Uterus (tissue), 4 donors: ENCODE results near the gene RNF217. TPM values are rescaled to one million over a fixed set of nuclear protein-coding genes. Genes with fewer than 3 reads are reported as not detected.
"Not testable (repeated sequence)": the region's sequence is repeated elsewhere in the genome, so short reads cannot be mapped to it uniquely, and the experiment has no call there.

ENCODE experiments used
- DNase-seq, 2 donors: peaks; one replicate each; pipeline ENCODE4 v3.0.0-alpha.2; 2019 to 2020
- H3K27ac ChIP-seq, 2 donors: fragments of 200-600 bp; sonication (generic); 1 replicate in 1 of 2; 2 replicates in 1 of 2; pipeline ENCODE4 v1.5.1; 2016 to 2018
- H3K27me3 ChIP-seq, 2 donors: fragments of 200-600 bp; sonication (generic); one replicate each; pipeline ENCODE4 v1.5.1; 2018 to 2019; ENCODE audit warnings: control low read depth in 1 of 2
- H3K36me3 ChIP-seq, 2 donors: fragments of 200-600 bp; sonication (generic); one replicate each; pipeline ENCODE4 v1.5.1; 2019; ENCODE audit warnings: control low read depth in 1 of 2
- H3K4me1 ChIP-seq, 2 donors: fragments of 200-600 bp; sonication (generic); one replicate each; pipeline ENCODE4 v1.5.1; 2018 to 2019; ENCODE audit warnings: control low read depth in 1 of 2
- H3K4me3 ChIP-seq, 2 donors: fragments of 200-600 bp; sonication (generic); 1 replicate in 1 of 2; 2 replicates in 1 of 2; pipeline ENCODE4 v1.5.1; 2018 to 2019; ENCODE audit warnings: mild to moderate bottlenecking in 1 of 2
- H3K9me3 ChIP-seq, 2 donors: fragments of 200-600 bp; sonication (generic); one replicate each; pipeline ENCODE4 v1.5.1; 2019; ENCODE audit warnings: control low read depth in 1 of 2
- POLR2A ChIP-seq, 2 donors: fragments of 450-650 bp; IDR thresholded peaks; one replicate each; pipeline ENCODE4 v1.6.1; 2016; ENCODE audit warnings: antibody characterized with exemption in 2 of 2, mild to moderate bottlenecking in 1 of 2, moderate library complexity in 1 of 2
- intact Hi-C: fragments of 100-400 bp; cut with DNase I; formaldehyde crosslinking; loops from one replicate; pipeline ENCODE4 v1.15.1; 2023; ENCODE audit warnings: low total_unique reads
- total RNA-seq, 4 donors: library from RNA; depleted of rRNA in 3 of 4; stranded (reverse); fragments of >200 nt in 3 of 4; gene quantifications; one replicate each; pipeline versions ENCODE4 v1.1.0 to v1.2.4, GENCODE V29; 2014 to 2023
- TF ChIP-seq, protein P1 (sequence below), 4 experiments: fragments of 200-600 bp in 2 of 4; fragments of 450-650 bp in 2 of 4; sonication (generic) in 2 of 4; IDR thresholded peaks; one replicate each; pipeline ENCODE4 v1.5.1; 2016 to 2019; ENCODE audit warnings: antibody characterized with exemption in 4 of 4, mild to moderate bottlenecking in 2 of 4, moderate library complexity in 1 of 4
- donor health status: DM: yes; HTN: yes; CAD: no.

Gene RNF217
- total RNA-seq, 4 donors from 2014 or later = 22.9 to 42.0 (median 29.0) TPM

DNA sequence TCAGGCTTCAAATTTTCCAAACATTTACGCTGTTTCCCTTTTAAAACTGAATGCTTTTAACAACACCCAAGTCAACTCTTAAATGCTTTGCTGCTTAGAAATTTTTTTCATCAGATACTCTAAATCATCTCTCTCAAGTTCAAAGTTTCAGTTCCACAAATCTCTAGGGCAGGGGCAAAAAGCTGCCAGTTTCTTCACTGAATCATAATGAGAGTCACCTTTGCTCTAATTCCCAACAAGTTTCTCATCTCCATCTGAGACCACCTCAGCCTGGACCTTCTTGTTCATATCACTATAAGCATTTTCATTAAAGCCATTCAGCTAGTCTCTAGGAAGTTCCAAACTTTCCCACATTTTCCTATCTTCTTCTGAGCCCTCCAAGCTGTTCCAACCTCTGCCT is 69.1 kb downstream of the RNF217 start:
- H3K27ac ChIP-seq = no peak overlapping the region
- H3K36me3 ChIP-seq = no peaks in the 10 kb centered on the region
- no peaks in the 10 kb centered on the region for H3K4me1 ChIP-seq
- H3K4me3 ChIP-seq = no peak overlapping the region
- no peak for DNase-seq
- intact Hi-C loops = no loop called here
- TF ChIP-seq POLR2A (IDR thresholded peaks at IDR 0.05) = no peak
- TF ChIP-seq, protein P1, sequence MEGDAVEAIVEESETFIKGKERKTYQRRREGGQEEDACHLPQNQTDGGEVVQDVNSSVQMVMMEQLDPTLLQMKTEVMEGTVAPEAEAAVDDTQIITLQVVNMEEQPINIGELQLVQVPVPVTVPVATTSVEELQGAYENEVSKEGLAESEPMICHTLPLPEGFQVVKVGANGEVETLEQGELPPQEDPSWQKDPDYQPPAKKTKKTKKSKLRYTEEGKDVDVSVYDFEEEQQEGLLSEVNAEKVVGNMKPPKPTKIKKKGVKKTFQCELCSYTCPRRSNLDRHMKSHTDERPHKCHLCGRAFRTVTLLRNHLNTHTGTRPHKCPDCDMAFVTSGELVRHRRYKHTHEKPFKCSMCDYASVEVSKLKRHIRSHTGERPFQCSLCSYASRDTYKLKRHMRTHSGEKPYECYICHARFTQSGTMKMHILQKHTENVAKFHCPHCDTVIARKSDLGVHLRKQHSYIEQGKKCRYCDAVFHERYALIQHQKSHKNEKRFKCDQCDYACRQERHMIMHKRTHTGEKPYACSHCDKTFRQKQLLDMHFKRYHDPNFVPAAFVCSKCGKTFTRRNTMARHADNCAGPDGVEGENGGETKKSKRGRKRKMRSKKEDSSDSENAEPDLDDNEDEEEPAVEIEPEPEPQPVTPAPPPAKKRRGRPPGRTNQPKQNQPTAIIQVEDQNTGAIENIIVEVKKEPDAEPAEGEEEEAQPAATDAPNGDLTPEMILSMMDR (IDR thresholded peaks at IDR 0.05) = no peak
- no peaks in the 10 kb centered on the region for H3K9me3 ChIP-seq
- H3K27me3 ChIP-seq = no peaks in the 10 kb centered on the region

DNA sequence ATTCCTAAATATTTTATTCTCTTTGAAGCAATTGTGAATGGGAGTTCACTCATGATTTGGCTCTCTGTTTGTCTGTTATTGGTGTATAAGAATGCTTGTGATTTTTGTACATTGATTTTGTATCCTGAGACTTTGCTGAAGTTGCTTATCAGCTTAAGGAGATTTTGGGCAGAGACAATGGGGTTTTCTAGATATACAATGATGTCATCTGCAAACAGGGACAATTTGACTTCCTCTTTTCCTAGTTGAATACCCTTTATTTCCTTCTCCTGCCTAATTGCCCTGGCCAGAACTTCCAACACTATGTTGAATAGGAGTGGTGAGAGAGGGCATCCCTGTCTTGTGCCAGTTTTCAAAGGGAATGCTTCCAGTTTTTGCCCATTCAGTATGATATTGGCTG is 72.7 kb downstream of the RNF217 start:
- DNase-seq, H3K27ac ChIP-seq, H3K4me1 ChIP-seq, H3K36me3 ChIP-seq, H3K27me3 ChIP-seq, H3K4me3 ChIP-seq, H3K9me3 ChIP-seq, intact Hi-C loops: not testable (repeated sequence)

DNA sequence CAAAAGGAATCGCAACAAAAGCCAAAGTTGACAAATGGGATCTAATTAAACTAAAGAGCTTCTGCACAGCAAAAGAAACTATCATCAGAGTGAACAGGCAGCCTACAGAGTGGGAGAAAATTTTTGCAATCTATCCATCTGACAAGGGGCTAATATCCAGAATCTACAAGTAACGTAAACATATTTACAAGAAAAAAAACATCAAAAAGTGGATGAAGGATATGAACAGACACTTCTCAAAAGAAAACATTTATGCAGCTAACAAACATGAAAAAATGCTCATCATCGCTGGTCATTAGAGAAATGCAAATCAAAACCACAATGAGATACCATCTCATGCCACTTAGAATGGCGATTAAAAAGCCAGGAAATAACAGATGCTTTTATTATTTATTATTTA is 74.2 kb downstream of the RNF217 start:
- H3K27ac ChIP-seq, intact Hi-C loops, H3K4me3 ChIP-seq, DNase-seq, H3K9me3 ChIP-seq, H3K27me3 ChIP-seq, H3K36me3 ChIP-seq, H3K4me1 ChIP-seq: not testable (repeated sequence)

DNA sequence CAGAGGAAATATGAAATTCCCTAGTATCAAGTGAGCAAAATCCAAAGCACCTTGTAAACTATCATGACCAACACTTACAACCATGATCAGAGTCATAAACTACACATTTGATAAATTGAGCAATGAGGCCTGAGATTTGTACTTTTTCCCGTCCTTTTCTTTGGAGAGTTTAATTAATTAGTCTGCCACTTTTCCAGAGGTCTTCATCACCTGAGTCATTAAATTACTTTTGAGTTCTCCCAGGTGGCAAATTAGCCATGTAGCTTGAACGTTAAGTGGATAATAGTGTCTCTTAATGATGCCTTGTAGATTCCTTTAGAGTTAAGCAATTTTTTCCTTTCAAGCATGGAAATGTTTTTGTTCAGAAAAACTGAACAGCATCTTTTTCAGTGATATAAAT is 75.6 kb downstream of the RNF217 start:
- no peak overlapping the region for H3K4me3 ChIP-seq
- H3K36me3 ChIP-seq = no peaks in the 10 kb centered on the region
- TF ChIP-seq, protein P1 (IDR thresholded peaks at IDR 0.05) = no peak
- TF ChIP-seq POLR2A (IDR thresholded peaks at IDR 0.05) = no peak
- no peaks in the 10 kb centered on the region for H3K27me3 ChIP-seq
- H3K9me3 ChIP-seq = no peaks in the 10 kb centered on the region
- DNase-seq = no peak
- intact Hi-C loops = no loop called here
- H3K4me1 ChIP-seq = no peaks in the 10 kb centered on the region
- no peak overlapping the region for H3K27ac ChIP-seq

DNA sequence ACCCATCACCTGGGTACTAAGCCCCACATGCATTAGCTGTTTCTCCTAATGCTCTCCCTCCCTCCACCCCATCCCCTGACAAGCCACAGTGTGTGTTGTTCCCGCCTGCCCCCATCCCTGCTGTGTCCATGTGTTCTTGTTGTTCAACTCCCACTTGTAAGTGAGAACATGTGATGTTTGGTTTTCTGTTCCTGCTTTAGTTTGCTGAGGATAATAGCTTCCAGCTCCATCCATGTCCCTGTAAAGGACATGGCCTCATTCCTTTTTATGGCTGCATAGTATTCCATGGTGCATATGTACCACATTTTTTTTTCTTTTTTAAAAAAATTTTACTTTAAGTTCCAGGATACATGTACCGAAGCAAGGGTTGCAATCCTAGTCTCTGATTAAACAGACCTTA is 76.7 kb downstream of the RNF217 start:
- no peak for TF ChIP-seq POLR2A (IDR thresholded peaks at IDR 0.05)
- TF ChIP-seq, protein P1 (IDR thresholded peaks at IDR 0.05) = no peak
- H3K36me3 ChIP-seq = no peaks in the 10 kb centered on the region
- H3K27ac ChIP-seq = no peak overlapping the region
- H3K4me3 ChIP-seq = no peak overlapping the region
- intact Hi-C loops = no loop called here
- no peaks in the 10 kb centered on the region for H3K4me1 ChIP-seq
- DNase-seq = no peak
- no peaks in the 10 kb centered on the region for H3K9me3 ChIP-seq
- H3K27me3 ChIP-seq = no peaks in the 10 kb centered on the region

DNA sequence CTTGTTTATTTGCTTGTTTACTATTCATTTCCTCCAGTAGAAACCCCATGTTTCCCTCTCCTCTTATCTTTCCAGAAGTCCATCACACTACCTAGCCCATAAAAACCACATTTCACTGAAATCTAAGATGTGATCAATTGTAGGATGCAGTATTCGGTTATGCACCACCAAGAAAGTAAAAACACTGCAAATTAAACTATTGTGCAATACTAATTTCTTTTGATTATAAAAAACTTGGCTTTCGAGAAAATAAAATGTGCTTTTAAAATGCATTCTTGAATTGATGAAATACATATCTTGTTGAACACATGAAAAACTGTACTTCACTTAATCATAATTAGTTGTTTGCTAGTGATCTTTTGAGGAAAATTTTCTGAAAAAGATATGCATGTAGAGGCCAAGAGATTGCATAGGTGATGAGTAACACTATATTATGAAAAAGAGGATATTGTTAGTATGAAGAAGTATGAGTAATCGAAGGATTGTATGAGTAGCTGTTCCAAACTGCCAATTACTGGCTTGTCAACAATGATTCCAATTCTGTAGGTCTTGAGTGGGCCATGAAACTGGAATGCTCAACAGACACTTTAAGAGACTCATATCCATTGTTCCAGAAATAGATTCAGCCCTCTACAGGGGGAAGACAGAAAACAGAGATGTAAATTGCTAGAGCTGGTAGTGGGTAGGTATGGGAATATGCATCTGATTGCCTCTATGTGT is 79.7 kb downstream of the RNF217 start:
- Histone ChIP-seq H3K4me3 (no peak overlapping the region), H3K27me3 (no peaks in the 10 kb centered on the region), H3K27ac (no peak overlapping the region), H3K4me1 (no peaks in the 10 kb centered on the region), H3K36me3 (no peaks in the 10 kb centered on the region), H3K9me3 (no peaks in the 10 kb centered on the region)
- no peak for DNase-seq
- TF ChIP-seq POLR2A (IDR thresholded peaks at IDR 0.05) = no peak
- TF ChIP-seq, protein P1 (IDR thresholded peaks at IDR 0.05) = no peak
- intact Hi-C loops = no loop called here
